ENCODE measurements around the gene IL31RA. TPM values are rescaled to one million over a fixed set of nuclear protein-coding genes. Genes with fewer than 3 reads are reported as not detected.

IL31RA gene
- total RNA-seq, 1 donor from 2014 or later, result 0.76 TPM

GRCh38 chr5:55969956-55970355, 118.8 kb downstream of the IL31RA start:
- no peak for DNase-seq (ENCODE audit: extremely low read depth, low read depth, low spot score)

Other genes starting within 250 kb of the IL31RA start
- gene SLC38A9, start 139.0 kb upstream of the IL31RA start, total RNA-seq, result 17.1 and 52.9 TPM in 2 replicates
- not detected in 2 replicates for gene DDX4, start 113.3 kb upstream of the IL31RA start, total RNA-seq
- gene IL6ST, start 143.6 kb downstream of the IL31RA start, total RNA-seq, result 301 and 434 TPM in 2 replicates

Measured in glomerular endothelial cell (primary cell).